Ovary (tissue), 3 donors: Measurements from ENCODE around the gene RRP12.

ENCODE experiments used
- EP300 ChIP-seq: sonication (generic); formaldehyde crosslinking; IDR thresholded peaks from one replicate; pipeline ENCODE4 v1.6.1; 2017; ENCODE audit warnings: antibody characterized with exemption
- POLR2A ChIP-seq: fragments of 450-650 bp; IDR thresholded peaks from one replicate; pipeline ENCODE4 v1.6.1; 2017; ENCODE audit warnings: antibody characterized with exemption, mild to moderate bottlenecking, moderate library complexity
- TF ChIP-seq, protein P1 (sequence below), 3 donors: fragments of 450-650 bp in 2 of 3; fragments of 200-600 bp in 1 of 3; IDR thresholded peaks; one replicate each; pipeline versions ENCODE4 v1.5.1 to v1.8.0; 2016 to 2022; ENCODE audit warnings: antibody characterized with exemption in 3 of 3, mild to moderate bottlenecking in 1 of 3
- donor health status: DM: no; HTN: no; CAD: no.

DNA sequence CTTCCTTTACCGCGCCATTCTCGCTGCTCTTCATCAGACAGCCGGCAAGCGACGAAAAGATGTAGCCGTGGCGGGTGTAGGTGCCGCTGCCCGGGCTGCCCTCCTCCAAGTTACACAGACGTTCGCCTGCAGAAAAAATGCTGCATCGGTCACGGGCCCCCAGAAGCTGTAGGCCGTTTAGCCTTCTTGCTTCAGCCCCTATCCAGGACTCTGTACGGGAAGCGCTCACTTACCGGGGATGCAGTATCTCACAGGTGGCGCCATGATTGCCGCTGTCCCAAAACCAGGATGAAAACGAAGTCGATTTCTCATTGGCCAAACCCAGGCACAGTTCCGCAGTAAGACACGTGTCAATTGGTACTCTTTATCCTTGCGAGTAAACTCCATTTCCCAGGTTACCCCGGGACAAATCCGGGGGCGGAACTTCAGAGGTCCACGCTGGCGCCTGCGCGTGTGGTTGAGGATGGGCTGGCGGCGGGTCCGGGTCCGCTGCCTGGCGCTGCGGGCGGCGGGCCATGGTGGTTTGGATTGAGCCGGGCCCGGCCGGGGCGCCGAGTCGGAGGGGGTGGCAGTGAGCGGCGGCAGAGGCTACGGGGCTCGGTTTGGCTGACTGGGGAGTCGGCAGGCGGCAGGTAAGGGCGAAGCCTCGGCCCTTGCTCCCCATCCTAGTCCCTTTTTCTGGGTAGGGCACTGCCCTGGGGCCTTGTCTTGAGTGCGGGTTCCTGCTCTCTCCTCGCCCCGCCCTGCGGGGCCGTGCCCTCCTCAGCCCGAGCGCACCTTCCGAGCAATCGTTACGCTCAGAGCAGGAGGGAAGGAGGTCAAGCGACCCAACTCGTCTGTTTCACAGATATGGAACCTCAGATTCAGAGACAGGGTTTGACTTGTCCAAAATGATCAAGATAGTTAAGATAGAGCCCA lies 44.8 kb upstream of the RRP12 start, which contains the start of the genes EXOSC1 and ZDHHC16:
- TF ChIP-seq POLR2A: peak; percentile 6
- TF ChIP-seq, protein P1, sequence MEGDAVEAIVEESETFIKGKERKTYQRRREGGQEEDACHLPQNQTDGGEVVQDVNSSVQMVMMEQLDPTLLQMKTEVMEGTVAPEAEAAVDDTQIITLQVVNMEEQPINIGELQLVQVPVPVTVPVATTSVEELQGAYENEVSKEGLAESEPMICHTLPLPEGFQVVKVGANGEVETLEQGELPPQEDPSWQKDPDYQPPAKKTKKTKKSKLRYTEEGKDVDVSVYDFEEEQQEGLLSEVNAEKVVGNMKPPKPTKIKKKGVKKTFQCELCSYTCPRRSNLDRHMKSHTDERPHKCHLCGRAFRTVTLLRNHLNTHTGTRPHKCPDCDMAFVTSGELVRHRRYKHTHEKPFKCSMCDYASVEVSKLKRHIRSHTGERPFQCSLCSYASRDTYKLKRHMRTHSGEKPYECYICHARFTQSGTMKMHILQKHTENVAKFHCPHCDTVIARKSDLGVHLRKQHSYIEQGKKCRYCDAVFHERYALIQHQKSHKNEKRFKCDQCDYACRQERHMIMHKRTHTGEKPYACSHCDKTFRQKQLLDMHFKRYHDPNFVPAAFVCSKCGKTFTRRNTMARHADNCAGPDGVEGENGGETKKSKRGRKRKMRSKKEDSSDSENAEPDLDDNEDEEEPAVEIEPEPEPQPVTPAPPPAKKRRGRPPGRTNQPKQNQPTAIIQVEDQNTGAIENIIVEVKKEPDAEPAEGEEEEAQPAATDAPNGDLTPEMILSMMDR (IDR thresholded peaks at IDR 0.05): peak in 1 of 3 donors; percentile 17
- TF ChIP-seq EP300: no peak
